GM18519 (cell line): ENCODE results near the gene TNFSF9.
"Not testable (repeated sequence)": the region's sequence is repeated elsewhere in the genome, so short reads cannot be mapped to it uniquely, and the experiment has no call there.

Experiments
- ATAC-seq: cut with Tn5 transposase; IDR thresholded peaks from one replicate; pipeline ENCODE4 v1.9.1; 2021; ENCODE audit warnings: mild to moderate bottlenecking, moderate library complexity; ENCODE audit not compliant: unreplicated experiment, low FRiP score

TNFSF9 gene

DNA sequence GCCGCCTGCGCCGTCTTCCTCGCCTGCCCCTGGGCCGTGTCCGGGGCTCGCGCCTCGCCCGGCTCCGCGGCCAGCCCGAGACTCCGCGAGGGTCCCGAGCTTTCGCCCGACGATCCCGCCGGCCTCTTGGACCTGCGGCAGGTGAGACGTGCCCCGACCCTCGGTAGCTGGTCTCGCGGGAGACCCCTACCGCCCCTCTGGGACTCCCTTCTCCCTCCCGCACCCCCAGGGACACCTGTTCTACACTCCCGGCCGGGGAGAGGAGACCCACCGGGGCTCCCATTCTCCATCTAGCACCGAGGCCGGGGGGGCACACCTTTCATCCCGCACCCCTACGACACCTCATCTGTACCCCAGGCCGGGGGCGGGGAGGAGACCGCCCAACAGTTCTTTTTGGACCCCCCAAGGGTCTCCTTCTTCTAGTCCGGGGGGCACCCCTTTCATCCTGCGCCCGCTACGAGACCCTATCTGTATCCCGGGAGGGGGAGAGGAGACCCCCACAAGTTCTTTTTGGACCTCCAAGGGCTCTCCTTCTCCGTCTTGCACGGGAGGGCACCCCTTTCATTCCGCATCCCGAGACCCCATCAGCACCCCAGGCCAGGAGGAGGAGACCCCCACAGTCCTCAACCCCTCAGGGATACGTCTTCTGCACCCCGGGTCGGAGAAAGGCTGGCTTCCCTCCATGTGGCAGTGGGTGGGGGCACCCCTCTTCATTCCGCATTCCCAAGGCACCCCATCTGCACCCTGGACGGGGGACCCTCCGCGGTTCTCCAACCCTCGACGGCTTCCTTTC lies 533 bp downstream of the TNFSF9 start:
- no peak for ATAC-seq

DNA sequence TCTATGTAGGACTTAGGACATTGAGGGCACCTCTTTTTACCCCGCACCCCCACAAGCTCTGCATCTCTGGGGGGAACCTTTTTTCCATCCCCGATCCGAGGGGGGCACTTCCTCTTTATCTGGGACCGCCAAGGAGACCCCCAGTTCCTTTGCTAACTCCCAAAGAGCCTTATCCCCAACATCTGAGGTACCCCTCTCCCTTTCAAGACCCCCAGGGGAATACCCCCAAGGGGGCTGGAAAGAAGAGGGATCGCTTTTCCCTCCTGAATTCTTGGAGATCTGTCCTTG lies 1.1 kb downstream of the TNFSF9 start:
- ATAC-seq: no peak

DNA sequence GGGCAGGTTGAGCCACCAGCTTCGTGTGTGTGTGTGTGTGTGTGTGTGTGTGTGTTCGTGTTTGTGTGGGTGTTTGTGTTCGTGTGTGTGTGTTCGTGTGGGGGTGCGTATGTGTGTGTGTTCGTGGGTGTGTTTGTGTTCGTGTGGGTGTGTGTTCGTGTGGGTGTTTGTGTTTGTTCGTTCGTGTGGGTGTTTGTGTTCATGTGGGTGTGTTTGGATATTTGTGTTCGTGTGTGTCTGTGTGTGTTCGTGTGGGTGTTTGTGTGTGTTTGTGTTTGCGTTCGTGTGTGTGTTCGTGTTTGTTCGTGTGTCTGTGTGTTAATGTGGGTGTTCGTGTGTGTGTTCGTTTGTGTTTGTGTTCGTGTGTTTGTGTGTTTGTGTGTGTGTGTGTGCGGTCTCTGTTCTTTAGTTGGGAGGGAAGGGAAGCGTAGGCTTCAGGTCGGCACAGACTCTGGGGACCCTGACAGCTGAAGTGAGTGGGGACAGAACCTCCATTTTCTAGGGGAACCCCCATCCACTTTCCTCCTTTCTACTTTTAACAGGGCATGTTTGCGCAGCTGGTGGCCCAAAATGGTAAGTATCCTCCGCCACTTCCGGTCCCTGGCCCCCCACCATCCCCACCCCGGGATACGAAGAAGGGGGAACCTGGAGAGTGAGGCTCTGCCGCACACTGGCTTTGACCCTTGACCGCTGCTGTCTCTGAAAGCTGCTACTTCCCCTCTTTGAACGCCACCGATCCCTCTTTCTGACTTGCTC lies 1.6 kb downstream of the TNFSF9 start:
- no peak for ATAC-seq

DNA sequence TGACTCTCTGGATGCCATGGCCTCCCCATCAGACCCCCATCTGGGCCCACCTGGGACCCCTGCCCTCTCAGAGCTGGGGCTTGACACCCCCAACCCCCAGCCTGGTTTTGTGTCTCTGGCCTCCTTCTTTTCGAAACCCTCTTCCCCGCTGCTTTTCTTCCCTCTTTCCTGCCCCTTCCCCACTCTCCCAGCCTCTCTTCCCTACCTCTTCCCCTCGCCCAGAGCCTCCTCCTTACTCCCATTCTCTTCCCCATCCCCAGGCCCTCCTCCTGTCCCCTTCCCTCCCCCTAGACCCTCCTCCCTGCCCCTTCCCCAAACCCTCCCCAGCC lies 2.1 kb downstream of the TNFSF9 start:
- no peak for ATAC-seq

DNA sequence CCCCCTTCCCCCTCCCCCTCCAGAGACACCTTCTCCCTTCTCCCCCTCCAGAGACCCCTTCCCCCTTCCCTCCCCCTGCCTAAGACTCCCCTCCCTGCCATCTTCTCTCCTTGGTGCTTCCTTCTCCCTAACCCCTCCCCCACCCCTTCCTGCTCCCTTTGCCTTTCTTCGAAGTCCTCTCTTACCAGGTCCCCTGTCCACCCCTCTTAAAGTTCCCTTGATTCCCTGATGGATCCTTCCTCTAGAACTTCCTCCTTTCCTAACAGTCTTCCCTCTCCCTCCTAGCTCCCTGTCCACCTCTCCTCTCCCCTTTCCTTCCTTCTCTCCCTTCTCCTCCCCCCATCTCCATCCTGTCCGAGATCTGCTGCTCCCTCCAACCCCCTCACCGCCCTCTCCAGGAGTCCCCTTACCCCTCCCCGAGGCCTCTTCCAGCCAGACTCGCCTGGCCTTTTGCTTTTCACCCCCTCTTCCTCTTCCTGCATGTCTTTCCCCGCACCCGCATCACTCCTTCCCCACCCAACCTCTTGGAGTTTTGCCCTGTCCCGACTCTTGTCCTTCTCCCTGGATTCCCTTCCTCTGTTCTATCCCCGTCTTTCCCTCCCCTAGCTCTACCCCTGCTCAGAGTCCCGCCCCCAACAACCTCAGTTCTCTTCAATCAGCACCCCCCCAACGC lies 3.1 kb downstream of the TNFSF9 start:
- no peak for ATAC-seq

DNA sequence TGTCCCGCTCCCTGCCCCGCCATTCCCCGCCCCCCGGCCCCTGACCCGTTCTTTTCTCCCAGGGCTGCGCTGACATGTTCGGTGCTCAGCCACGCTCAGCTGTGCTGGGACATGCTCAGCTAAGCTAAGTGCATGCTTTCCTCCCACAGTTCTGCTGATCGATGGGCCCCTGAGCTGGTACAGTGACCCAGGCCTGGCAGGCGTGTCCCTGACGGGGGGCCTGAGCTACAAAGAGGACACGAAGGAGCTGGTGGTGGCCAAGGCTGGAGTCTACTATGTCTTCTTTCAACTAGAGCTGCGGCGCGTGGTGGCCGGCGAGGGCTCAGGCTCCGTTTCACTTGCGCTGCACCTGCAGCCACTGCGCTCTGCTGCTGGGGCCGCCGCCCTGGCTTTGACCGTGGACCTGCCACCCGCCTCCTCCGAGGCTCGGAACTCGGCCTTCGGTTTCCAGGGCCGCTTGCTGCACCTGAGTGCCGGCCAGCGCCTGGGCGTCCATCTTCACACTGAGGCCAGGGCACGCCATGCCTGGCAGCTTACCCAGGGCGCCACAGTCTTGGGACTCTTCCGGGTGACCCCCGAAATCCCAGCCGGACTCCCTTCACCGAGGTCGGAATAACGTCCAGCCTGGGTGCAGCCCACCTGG lies 3.7 kb downstream of the TNFSF9 start:
- ATAC-seq: no peak

DNA sequence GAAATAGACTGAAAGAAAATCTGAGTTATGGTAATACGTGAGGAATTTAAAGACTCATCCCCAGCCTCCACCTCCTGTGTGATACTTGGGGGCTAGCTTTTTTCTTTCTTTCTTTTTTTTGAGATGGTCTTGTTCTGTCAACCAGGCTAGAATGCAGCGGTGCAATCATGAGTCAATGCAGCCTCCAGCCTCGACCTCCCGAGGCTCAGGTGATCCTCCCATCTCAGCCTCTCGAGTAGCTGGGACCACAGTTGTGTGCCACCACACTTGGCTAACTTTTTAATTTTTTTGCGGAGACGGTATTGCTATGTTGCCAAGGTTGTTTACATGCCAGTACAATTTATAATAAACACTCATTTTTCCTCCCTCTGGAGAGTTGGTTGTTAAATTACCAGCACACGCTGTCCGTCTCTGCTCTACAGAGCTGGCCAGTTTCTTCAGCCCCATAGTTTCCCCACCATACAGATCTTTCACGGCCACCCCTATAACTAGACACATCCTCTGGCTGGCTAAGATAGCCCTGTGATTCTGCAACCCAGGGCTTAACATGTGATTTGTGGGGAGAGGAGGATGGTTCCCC lies 4.8 kb downstream of the TNFSF9 start:
- ATAC-seq: no peak

DNA sequence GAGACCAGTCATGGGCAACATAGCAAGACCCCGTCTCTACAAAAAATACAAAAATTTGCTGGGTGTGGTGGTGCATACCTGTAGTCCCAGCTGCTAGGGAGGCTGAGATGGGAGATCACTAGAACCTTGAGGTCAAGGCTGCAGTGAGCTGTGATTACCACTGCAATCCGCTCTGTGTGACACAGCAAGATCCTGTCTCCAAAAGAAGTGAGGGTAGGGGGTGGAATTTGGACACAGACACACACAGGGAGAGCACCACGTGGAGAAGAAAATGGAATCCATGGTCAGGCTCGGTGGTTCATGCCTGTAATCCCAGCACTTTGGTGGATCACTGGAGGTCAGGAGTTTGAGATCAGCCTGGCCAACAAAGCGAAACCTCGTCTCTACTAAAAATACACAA lies 8.7 kb downstream of the TNFSF9 start:
- no peak for ATAC-seq

DNA sequence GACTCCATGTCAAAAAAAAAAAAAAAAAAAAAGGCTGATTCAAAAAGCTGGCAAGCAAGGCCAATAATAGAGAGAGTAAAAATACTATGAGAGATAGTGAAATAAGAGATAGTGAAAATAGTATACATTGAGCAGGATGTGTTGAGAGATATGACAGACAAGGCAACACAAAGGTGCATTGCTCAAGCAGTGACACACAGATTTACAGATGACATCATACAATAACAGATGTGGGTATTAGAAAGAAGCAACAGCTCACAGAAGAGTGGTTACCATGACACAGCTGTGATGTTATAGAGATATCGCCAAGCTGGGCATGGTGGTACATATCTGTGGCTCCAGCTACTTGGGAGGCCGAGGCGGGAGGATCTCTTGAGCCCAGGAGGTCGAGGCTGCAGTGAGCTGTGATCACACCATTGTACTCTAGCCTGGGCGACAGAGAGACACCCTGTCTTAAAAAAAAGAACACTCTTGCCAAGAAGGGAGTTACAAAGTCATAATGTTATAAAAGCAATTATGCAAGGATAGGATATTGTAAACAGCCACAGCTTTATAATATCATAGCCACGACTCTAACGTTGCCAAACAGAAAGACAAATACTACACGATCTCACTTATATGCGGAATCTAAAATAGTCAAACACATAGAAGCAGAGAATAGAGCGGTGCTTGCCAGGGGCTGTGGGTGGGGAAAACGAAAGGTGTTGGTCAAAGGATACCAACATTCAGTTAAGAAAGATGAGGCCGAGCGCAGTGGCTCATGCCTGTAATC lies 10.3 kb downstream of the TNFSF9 start:
- ATAC-seq: no peak

DNA sequence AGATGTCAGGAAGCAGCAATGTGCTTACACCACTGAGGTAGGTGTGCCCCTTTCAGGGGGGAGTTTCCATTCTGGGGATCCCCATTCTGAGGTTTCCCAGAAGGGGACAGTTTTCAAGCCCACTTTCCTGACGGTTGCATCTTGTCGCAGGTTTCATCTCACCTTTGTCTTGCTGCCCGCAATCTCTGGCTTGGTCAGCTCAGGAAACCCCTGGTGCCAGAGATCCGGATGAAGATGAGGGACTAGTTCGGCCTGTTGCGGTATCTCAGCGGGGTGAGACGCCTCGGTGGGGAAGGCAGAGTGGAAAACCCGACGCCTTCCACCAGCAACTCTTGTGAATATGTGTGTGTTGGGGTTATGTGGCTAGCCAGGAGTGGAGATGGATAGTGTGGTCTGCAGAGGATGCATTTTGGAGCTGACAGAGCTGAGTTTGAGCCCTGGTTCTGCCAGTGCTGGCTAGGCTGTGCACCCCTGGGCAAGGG lies 13.1 kb downstream of the TNFSF9 start:
- ATAC-seq: no peak

DNA sequence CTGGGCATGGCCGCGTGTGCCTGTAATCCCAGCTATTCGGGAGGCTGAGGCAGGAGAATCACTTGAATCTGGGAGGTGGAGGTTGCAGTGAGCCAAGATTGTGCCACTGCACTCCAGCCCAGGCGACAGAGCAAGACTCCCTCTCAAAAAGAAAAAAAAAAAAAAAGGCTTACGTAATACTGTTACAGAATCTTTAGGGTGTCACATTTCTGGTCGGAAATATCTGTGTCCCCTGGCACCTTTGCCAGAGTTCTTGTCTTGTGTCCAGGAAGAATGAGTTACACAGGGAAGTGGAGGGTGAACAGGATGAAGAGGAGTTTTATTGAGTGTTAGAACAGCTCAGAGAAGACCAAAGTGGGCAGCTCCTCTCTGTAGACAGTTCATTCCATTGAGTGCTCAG lies 19.9 kb downstream of the TNFSF9 start:
- ATAC-seq: not testable (repeated sequence)

DNA sequence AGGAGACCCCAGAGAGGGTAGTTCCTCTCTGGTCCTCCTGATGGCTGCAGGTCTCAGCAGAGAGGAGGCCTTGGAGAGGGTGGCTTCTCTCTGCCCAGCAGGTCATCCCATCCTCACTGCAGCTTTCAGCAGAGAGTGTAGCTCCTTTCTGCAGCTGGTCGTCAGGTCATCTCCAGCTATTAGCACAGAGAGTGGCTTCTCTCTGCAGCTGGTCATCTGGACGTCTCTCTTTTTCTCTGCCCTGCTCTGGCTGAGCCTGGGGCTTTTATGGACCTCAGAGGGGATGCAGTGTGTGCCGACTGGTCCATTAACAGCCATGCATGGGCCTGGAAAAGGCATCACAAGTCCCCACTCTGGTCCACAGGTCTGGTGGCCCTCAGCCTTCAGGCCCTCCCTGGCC lies 20.3 kb downstream of the TNFSF9 start:
- ATAC-seq: no peak

DNA sequence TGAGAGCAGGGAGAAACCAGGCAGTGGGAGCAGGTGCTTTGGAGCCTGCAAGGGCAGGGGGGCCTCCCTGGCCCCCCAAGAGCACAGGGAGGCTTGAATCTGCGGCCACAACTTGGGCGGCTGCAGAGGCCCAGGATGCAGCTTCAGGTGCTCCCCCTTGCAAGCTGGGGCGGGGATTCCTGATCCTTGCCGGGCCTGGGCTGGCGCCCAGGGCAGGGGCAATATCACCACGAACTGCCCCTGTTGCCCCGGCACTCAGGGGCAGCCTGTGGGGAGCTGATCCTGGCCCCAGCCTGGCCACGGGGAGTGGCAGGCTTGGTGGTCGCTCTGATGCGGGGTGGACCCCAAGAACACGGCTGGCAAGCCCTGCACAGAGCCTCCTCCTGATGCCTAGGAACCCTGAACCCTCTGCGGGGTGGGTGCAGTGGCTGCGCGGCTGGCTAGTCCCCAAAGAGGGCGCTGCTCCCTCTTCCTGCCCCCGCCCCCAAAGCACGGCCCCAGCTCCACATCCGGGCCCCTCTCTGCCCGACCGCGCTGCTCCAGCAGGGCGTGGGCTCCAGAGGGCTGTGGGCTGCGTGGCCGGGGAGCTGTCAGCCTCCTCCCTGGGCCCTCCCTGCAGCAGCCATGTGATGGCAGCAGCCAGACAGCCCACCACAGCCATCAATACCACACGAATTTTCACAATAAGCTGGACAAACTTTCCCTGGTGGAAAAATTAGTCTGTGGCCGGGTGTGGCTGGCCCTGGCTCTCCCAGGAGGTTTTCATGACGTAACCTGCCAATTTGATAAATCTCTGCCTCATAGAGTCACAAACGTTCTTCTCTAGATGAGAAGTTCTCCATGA lies 21.0 kb downstream of the TNFSF9 start:
- ATAC-seq: no peak

DNA sequence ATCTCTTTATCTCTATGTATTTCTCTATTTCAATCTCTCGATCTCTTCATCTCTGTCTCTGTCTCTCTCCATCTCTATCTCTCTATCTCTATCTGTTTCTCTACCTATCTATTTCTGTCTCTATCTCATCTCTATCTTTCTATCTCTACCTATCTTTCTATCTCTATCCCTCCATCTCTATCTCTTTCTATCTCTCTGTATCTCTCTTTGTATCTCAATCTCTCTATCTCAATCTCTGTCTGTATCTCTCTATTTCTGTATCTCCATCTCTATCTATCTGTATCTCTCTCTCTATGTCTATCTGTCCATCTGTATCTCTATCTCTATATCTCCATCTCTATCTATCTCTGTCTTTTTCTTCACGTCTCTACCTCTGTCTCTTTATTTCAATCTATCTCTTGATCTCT lies 25.2 kb downstream of the TNFSF9 start:
- no peak for ATAC-seq

DNA sequence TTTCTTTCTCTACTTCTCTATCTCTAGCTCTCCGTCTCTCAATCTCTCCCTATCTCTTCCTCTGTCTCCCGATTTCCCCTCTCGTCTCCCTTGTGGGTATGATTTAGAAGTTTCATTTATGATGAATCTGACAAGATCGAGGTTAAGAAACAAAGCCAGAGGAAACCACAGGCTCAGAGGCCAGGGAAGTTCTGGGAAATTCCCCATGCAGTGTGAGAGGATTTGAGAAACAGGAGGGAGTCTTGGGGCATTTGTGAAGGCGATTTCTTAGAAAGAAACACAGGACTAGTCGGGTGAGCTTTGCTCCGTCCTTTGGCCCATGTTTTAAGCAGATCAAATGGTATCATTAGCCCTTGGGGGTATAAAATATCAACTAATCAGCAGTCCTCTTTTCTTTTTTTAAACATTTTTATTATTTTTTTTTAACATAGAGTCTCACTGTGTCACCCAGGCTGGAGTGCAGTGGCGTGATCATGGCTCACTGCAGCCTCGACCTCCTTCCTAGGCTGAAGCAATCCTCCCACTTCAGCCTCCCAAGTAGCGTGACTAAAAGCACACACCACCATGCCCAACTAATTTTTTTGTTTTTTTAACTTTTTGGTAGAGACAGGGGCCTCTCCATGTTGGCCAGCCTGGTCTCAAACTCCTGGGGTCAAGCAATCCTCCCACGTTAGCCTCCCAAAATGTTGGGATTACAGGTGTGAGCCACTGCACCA lies 25.8 kb downstream of the TNFSF9 start:
- ATAC-seq: no peak

DNA sequence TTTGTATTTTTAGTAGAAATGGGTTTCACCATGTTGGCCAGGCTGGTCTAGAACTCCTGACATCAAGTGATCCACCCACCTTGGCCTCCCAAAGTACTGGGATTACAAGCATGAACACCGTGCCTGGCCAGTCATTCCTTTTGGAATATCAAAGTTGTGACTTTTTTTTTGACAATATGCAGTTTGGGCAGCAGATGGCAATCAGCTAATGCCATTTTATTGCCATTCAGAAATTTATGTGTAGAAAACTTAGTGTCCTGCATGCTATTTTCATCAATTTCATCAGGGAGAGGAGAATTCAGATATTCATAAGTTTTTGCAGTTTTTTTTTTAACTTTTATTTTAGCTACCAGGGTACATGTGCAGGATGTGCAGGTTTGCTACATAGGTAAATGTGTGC lies 31.6 kb downstream of the TNFSF9 start:
- ATAC-seq: not testable (repeated sequence)

DNA sequence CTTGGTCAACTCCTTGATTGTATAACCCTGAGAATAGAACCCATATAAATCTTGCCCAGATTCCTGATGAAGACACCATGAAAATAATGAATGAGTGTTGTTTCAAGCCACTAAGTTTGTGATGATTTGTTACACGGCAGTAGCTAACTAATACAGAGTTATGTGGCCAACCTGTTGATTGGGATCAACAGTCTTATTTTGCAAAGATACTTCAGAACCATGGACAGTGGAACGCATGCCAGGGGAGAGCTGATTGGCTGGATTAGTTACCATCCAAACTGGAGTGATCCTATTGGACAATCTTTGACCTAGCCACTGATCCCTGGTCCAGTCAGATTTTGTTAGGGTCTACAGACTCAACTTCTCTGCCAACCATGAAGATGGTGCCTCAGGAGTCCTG lies 33.6 kb downstream of the TNFSF9 start:
- ATAC-seq: no peak

DNA sequence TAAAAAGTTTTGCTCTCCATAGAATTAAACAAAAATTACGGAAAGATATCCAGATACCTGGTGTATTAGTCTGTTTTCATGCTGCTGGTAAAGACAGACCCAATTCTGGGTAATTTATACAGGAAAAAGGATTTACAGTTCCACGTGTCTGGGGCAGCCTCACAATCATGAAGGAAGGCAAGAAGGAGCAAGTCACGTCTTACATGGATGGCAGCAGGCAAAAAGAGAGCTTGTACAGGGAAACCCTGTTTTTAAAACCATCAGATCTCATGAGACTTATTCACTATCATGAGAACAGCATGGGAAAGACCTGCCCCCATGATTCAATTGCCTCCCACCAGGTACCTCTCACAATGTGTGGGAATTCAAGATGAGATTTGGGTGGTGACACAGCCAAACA lies 35.9 kb downstream of the TNFSF9 start:
- not testable (repeated sequence) for ATAC-seq
